A549 treated with DMSO at 1 μM for 4 hours (cell line): ENCODE measurements around the gene DCAF11. TPM values are rescaled to one million over a fixed set of nuclear protein-coding genes. Genes with fewer than 3 reads are reported as not detected.

Experiments used
- total RNA-seq: library from RNA; stranded (reverse); fragments of 200-300 nt; extraction: Qiagen RNA extraction; gene quantifications from 5 replicates; pipeline ENCODE4 v1.2.3, GENCODE V29; 2022; ENCODE audit warnings: low read depth

The DCAF11 gene
- total RNA-seq: 21.0 to 25.3 TPM (median 21.5 TPM) in 5 replicates

GRCh38 chr14:24114532-24115421 lies at the start of gene DCAF11, which contains the start of gene NRL:
DCAF11 (plus strand) TSS chr14:24114777; CDS start chr14:24115595, 818 bp downstream.
NRL (minus strand) TSS chr14:24114949; CDS start chr14:24082848, 32,101 bp downstream.

DNA sequence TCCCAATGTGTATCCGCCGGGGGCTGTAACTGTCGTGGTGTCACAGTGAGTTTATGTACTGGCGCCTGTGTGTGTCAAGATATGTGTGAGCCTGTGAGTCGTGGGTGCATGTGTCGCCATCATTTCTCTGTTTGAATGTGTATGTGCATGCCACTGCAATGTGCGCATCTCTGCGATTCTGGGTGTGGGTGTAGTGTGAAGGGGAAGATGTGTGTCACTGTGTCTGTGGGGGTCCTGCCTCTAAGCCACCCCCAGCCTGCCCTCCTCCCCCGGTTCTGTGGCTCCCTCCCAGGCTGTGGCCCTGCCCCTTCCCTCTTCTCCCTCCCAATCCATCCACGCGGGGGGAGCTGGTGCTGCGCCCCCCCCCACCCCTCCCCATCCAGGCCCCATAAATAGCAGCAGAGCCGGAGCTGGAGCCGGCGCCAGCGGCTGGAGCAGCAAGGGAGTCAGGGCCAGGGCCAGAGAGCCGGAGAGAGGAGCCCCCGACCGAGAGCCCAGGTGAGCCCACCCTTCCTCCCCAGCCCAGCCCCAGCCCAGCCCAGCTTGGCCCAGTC lies 43.4 kb upstream of the DCAF11 start, which contains the start of gene CPNE6:
CPNE6 (plus strand) TSS at position 419 of the 554 bp plus-strand sequence. CDS start 1,375 bp downstream, outside the sequence.

GRCh38 chr14:24093901-24094840 lies 20.4 kb upstream of the DCAF11 start, which contains the start of gene PCK2:
PCK2 (plus strand) TSS chr14:24094311; CDS start chr14:24094406, 95 bp downstream.

GRCh38 chr14:24130380-24130716 lies 15.8 kb downstream of the DCAF11 start, which contains the start of gene FITM1:
FITM1 (plus strand) TSS chr14:24130659; CDS start chr14:24131564, 905 bp downstream.

GRCh38 chr14:24135834-24136683 lies 21.5 kb downstream of the DCAF11 start, which contains the start of gene PSME1:
PSME1 (plus strand) TSS chr14:24136194; CDS start chr14:24136263, 69 bp downstream.

GRCh38 chr14:24141097-24141880 lies 26.7 kb downstream of the DCAF11 start, which contains the start of gene EMC9:
EMC9 (minus strand) TSS chr14:24141591; CDS start chr14:24141304, 287 bp downstream.

DNA sequence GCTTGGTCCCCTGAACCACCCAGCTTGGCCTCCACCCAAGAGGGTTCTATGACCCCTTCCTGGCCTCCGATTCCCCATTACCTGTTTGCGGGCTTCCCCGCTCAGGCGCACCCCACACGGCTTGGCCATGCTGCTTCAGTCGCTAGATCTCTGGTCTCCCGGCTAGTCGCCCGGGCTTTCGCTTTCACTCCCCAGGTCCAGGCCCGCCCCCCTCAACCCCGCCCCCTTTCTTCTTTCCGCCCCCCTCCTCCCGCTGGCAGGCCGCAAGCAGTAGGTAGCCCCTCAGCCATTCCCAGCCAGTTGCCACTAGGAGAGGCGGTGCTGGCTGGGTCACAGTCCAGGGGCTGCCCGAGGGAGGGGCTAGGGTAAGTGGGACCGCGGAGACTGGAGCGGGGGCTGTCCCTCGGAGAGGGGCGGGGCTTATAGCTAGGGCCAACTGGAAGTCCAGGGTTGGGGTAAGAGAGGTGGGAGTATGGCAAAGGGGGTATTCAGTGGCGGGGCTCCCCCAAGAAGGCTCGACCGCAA lies 31.9 kb downstream of the DCAF11 start, which contains the start of gene PSME2:
PSME2 (minus strand) TSS at position 158 of the 525 bp plus-strand sequence; CDS start at position 129, 29 bp downstream.

GRCh38 chr14:24146978-24147760 lies 32.6 kb downstream of the DCAF11 start, which contains the start of gene RNF31:
RNF31 (plus strand) TSS chr14:24147498; CDS start chr14:24147699, 201 bp downstream.

GRCh38 chr14:24160850-24161804 lies 46.5 kb downstream of the DCAF11 start, which contains the start of gene IRF9:
IRF9 (plus strand) TSS chr14:24161265; CDS start chr14:24162145, 880 bp downstream.

DNA sequence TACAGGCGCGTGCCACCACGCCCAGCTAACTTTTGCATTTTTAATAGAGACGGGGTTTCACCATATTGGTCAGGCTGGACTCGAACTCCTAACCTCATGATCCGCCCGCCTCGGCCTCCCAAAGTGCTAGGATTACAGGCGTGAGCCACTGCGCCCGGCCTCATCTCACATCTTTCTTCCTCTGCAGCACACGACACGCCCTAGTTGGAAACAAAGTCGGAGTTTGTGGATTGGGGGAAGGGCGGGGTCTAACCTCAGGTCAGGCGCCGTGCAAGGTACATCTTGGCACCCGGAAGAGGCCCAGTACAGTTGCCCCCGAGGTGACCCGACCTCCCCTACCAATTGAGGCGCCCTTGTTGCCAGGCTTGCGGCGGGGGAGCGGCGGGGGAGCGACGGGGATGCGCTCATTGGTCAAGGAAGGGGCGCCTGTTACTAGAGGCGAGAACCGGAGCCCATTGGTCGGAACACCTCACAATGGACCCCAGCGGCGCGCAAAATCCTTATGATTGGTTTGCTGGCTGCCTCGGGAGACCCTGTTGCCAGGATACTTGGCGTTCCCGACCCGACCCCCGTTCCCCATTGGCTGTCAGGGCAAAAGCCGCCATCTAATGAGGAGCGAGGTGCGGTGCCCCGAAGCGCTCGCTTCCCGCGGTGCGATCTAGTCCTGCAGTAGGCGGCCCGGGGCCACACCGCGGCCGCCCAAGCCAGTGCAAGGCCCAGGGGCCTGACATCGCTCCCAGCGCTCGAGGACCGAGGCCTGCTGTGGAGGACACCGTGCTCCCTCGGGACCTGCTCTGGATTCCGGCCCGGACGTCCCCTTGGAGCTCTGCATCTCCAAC lies 57.1 kb downstream of the DCAF11 start, which contains the start of gene REC8:
REC8 (plus strand) TSS at position 659 of the 839 bp plus-strand sequence. CDS start 473 bp downstream, outside the sequence.

Other genes starting within 250 kb of the DCAF11 start
- gene DHRS4, start 161.0 kb upstream of the DCAF11 start, total RNA-seq: 39.3 to 49.4 TPM (median 46.9 TPM) in 5 replicates
- 23.7 to 33.4 TPM (median 29.9 TPM) in 5 replicates for gene DHRS4L2, start 125.8 kb upstream of the DCAF11 start, total RNA-seq
- 0.24 to 0.59 TPM (median 0.47 TPM) in 5 replicates for gene CARMIL3, start 62.8 kb upstream of the DCAF11 start, total RNA-seq
- gene CPNE6, start 43.2 kb upstream of the DCAF11 start, total RNA-seq: not detected in 5 replicates
- 17.9 to 21.1 TPM (median 19.7 TPM) in 5 replicates for gene PCK2, start 20.5 kb upstream of the DCAF11 start, total RNA-seq
- gene NRL, start 172 bp downstream of the DCAF11 start, total RNA-seq: 0.58 to 1.0 TPM (median 0.99 TPM) in 5 replicates
- gene FITM1, start 15.9 kb downstream of the DCAF11 start, total RNA-seq: 0.15 to 0.28 TPM (median 0.24 TPM) in 3 of 5 replicates, not detected in the others
- 163 to 182 TPM (median 171 TPM) in 5 replicates for gene PSME1, start 21.4 kb downstream of the DCAF11 start, total RNA-seq
- 50.9 to 61.8 TPM (median 56.9 TPM) in 5 replicates for gene EMC9, start 26.8 kb downstream of the DCAF11 start, total RNA-seq
- gene PSME2, start 31.8 kb downstream of the DCAF11 start, total RNA-seq: 164 to 198 TPM (median 177 TPM) in 5 replicates
- gene RNF31, start 32.7 kb downstream of the DCAF11 start, total RNA-seq: 25.6 to 33.1 TPM (median 29.9 TPM) in 5 replicates
- 14.6 to 21.4 TPM (median 16.7 TPM) in 5 replicates for gene IRF9, start 46.5 kb downstream of the DCAF11 start, total RNA-seq
- 3.4 to 6.4 TPM (median 4.3 TPM) in 5 replicates for gene REC8, start 57.3 kb downstream of the DCAF11 start, total RNA-seq
- gene IPO4, start 74.0 kb downstream of the DCAF11 start, total RNA-seq: 79.6 to 102 TPM (median 88.2 TPM) in 5 replicates
- gene TM9SF1, start 80.7 kb downstream of the DCAF11 start, total RNA-seq: 65.1 to 72.9 TPM (median 67.8 TPM) in 5 replicates
- gene TSSK4, start 90.9 kb downstream of the DCAF11 start, total RNA-seq: 0.07 TPM in 1 of 5 replicates, not detected in the others
- 79.6 to 96.4 TPM (median 82.0 TPM) in 5 replicates for gene CHMP4A, start 98.7 kb downstream of the DCAF11 start, total RNA-seq
- gene MDP1, start 101.3 kb downstream of the DCAF11 start, total RNA-seq: 27.9 to 35.3 TPM (median 29.6 TPM) in 5 replicates
- gene NEDD8, start 117.6 kb downstream of the DCAF11 start, total RNA-seq: 427 to 475 TPM (median 451 TPM) in 5 replicates
- 52.4 to 64.1 TPM (median 56.5 TPM) in 5 replicates for gene GMPR2, start 118.2 kb downstream of the DCAF11 start, total RNA-seq
- gene TINF2, start 127.8 kb downstream of the DCAF11 start, total RNA-seq: 32.6 to 41.9 TPM (median 37.8 TPM) in 5 replicates
- gene TGM1, start 148.4 kb downstream of the DCAF11 start, total RNA-seq: 0.60 to 1.1 TPM (median 0.83 TPM) in 5 replicates
- 12.5 to 19.5 TPM (median 16.6 TPM) in 5 replicates for gene RABGGTA, start 156.8 kb downstream of the DCAF11 start, total RNA-seq
- 10.9 to 13.5 TPM (median 11.8 TPM) in 5 replicates for gene DHRS1, start 185.0 kb downstream of the DCAF11 start, total RNA-seq
- 15.6 to 19.7 TPM (median 18.9 TPM) in 5 replicates for gene NOP9, start 185.1 kb downstream of the DCAF11 start, total RNA-seq
- 0.14 to 0.70 TPM (median 0.29 TPM) in 5 replicates for gene CIDEB, start 193.2 kb downstream of the DCAF11 start, total RNA-seq
- gene LTB4R2, start 195.4 kb downstream of the DCAF11 start, total RNA-seq: 2.4 to 5.7 TPM (median 4.7 TPM) in 5 replicates
- 3.4 to 8.6 TPM (median 5.6 TPM) in 5 replicates for gene LTB4R, start 196.7 kb downstream of the DCAF11 start, total RNA-seq
- not detected in 5 replicates for gene ADCY4, start 220.3 kb downstream of the DCAF11 start, total RNA-seq
- gene RIPK3, start 225.2 kb downstream of the DCAF11 start, total RNA-seq: not detected in 5 replicates